Uterus (tissue), 4 donors: Measurements from ENCODE around the gene NCSTN. TPM values are rescaled to one million over a fixed set of nuclear protein-coding genes. Genes with fewer than 3 reads are reported as not detected.
A peak's percentile ranks its signal among the peaks of the same experiment; 100 is the strongest.

Experiments
- DNase-seq, 2 donors: peaks; one replicate each; pipeline ENCODE4 v3.0.0-alpha.2; 2019 to 2020
- H3K27ac ChIP-seq, 2 donors: fragments of 200-600 bp; sonication (generic); 1 replicate in 1 of 2; 2 replicates in 1 of 2; pipeline ENCODE4 v1.5.1; 2016 to 2018
- H3K27me3 ChIP-seq, 2 donors: fragments of 200-600 bp; sonication (generic); one replicate each; pipeline ENCODE4 v1.5.1; 2018 to 2019; ENCODE audit warnings: control low read depth in 1 of 2
- H3K36me3 ChIP-seq, 2 donors: fragments of 200-600 bp; sonication (generic); one replicate each; pipeline ENCODE4 v1.5.1; 2019; ENCODE audit warnings: control low read depth in 1 of 2
- H3K4me1 ChIP-seq, 2 donors: fragments of 200-600 bp; sonication (generic); one replicate each; pipeline ENCODE4 v1.5.1; 2018 to 2019; ENCODE audit warnings: control low read depth in 1 of 2
- H3K4me3 ChIP-seq, 2 donors: fragments of 200-600 bp; sonication (generic); 1 replicate in 1 of 2; 2 replicates in 1 of 2; pipeline ENCODE4 v1.5.1; 2018 to 2019; ENCODE audit warnings: mild to moderate bottlenecking in 1 of 2
- H3K9me3 ChIP-seq, 2 donors: fragments of 200-600 bp; sonication (generic); one replicate each; pipeline ENCODE4 v1.5.1; 2019; ENCODE audit warnings: control low read depth in 1 of 2
- POLR2A ChIP-seq, 2 donors: fragments of 450-650 bp; IDR thresholded peaks; one replicate each; pipeline ENCODE4 v1.6.1; 2016; ENCODE audit warnings: antibody characterized with exemption in 2 of 2, mild to moderate bottlenecking in 1 of 2, moderate library complexity in 1 of 2
- intact Hi-C: fragments of 100-400 bp; cut with DNase I; formaldehyde crosslinking; loops from one replicate; pipeline ENCODE4 v1.15.1; 2023; ENCODE audit warnings: low total_unique reads
- total RNA-seq, 4 donors: library from RNA; depleted of rRNA in 3 of 4; stranded (reverse); fragments of >200 nt in 3 of 4; gene quantifications; one replicate each; pipeline versions ENCODE4 v1.1.0 to v1.2.4, GENCODE V29; 2014 to 2023
- TF ChIP-seq, protein P1 (sequence below), 4 experiments: fragments of 200-600 bp in 2 of 4; fragments of 450-650 bp in 2 of 4; sonication (generic) in 2 of 4; IDR thresholded peaks; one replicate each; pipeline ENCODE4 v1.5.1; 2016 to 2019; ENCODE audit warnings: antibody characterized with exemption in 4 of 4, mild to moderate bottlenecking in 2 of 4, moderate library complexity in 1 of 4
- donor health status: DM: yes; HTN: yes; CAD: no.

Gene NCSTN
- total RNA-seq, 4 donors from 2014 or later, result 18.2 to 69.1 (median 56.4) TPM

- Histone ChIP-seq H3K9me3 (no peaks in the 10 kb centered on the region), H3K27me3 (no peaks in the 10 kb centered on the region), H3K36me3 (no peaks in the 10 kb centered on the region), H3K4me3 (peak overlapping the region in 1 of 2 donors; percentile 81), H3K27ac (peak overlapping the region in 1 of 2 donors; percentile 96), H3K4me1 (peaks cover 0 to 6% of the 10 kb centered on the region in 2 donors)
- TF ChIP-seq POLR2A (IDR thresholded peaks at IDR 0.05), result no peak
- TF ChIP-seq, protein P1, sequence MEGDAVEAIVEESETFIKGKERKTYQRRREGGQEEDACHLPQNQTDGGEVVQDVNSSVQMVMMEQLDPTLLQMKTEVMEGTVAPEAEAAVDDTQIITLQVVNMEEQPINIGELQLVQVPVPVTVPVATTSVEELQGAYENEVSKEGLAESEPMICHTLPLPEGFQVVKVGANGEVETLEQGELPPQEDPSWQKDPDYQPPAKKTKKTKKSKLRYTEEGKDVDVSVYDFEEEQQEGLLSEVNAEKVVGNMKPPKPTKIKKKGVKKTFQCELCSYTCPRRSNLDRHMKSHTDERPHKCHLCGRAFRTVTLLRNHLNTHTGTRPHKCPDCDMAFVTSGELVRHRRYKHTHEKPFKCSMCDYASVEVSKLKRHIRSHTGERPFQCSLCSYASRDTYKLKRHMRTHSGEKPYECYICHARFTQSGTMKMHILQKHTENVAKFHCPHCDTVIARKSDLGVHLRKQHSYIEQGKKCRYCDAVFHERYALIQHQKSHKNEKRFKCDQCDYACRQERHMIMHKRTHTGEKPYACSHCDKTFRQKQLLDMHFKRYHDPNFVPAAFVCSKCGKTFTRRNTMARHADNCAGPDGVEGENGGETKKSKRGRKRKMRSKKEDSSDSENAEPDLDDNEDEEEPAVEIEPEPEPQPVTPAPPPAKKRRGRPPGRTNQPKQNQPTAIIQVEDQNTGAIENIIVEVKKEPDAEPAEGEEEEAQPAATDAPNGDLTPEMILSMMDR (IDR thresholded peaks at IDR 0.05), result no peak
- intact Hi-C loops, result no loop called here
- DNase-seq, result no peak
Observed at GRCh38 chr1:160344241-160344640, 1.1 kb downstream of the NCSTN start.

DNA sequence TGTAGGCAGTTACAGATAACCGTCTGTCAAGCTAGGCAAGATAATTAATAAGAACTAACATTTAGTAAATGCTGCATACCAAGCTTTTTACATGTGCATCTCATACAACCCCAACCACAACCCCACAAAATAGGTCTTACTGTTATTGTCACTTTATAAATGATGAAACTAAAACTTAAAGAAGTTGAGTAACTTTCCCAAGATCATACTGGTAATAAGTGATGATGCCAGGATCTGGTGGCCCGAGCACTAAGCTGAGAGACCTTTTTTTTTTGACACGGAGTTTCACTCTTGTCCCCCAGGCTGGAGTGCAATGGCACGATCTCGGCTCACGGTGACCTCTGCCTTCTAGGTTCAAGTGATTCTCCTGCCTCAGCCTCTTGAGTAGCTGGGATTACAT is 1.8 kb downstream of the NCSTN start:
- H3K9me3 ChIP-seq, result no peaks in the 10 kb centered on the region
- TF ChIP-seq, protein P1 (IDR thresholded peaks at IDR 0.05), result no peak
- no peak for TF ChIP-seq POLR2A (IDR thresholded peaks at IDR 0.05)
- peaks cover 0 to 6% of the 10 kb centered on the region in 2 donors for H3K4me1 ChIP-seq
- DNase-seq, result no peak
- H3K27me3 ChIP-seq, result no peaks in the 10 kb centered on the region
- intact Hi-C loops, result no loop called here
- no peak overlapping the region for H3K27ac ChIP-seq
- H3K36me3 ChIP-seq, result no peaks in the 10 kb centered on the region
- no peak overlapping the region for H3K4me3 ChIP-seq

DNA sequence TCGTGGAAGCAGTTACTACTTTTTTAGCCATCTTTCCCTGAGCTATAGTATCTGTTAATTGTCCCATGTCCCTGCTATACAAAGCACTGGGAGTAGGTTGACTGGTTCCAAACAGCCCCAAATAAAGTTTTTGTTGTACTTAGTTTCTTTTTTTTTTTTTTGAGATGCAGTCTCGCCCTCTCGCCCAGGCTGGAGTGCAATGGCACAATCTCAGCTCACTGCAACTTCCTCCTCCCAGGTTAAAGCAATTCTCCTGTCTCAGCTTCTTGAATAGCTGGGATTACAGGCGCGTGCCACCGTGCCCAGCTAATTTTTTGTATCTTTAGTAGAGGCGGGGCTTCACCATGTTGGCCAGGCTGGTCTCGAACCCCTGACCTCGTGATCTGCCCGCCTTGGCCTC is 3.3 kb downstream of the NCSTN start:
- DNase-seq, result no peak
- Histone ChIP-seq H3K27me3 (no peaks in the 10 kb centered on the region), H3K4me1 (peaks cover 0 to under 1% of the 10 kb centered on the region in 2 donors), H3K36me3 (no peaks in the 10 kb centered on the region), H3K27ac (no peak overlapping the region), H3K4me3 (no peak overlapping the region), H3K9me3 (no peaks in the 10 kb centered on the region)
- intact Hi-C loops, result no loop called here
- no peak for TF ChIP-seq POLR2A (IDR thresholded peaks at IDR 0.05)
- TF ChIP-seq, protein P1 (IDR thresholded peaks at IDR 0.05), result no peak

DNA sequence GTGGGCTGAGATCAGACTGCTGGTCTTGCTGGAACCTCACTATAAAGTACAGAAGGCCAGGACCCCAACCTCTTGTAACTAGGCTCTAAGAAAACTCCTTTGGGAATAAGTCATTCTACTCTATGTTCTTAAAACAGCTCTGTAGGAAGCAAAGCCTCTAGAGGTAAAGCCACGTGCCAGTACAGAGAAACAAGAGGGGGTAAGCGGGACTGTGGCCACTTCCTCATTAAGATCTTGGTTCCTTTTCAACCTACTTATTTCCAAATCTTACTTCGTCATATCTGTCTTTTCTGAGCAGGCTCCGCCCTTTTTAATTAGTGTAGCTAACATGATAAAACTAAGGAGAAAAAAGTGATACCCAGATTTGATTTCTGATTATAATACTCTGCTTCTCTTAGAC is 3.8 kb downstream of the NCSTN start:
- H3K4me1 ChIP-seq, result no peaks in the 10 kb centered on the region
- H3K27ac ChIP-seq, result no peak overlapping the region
- H3K9me3 ChIP-seq, result no peaks in the 10 kb centered on the region
- no peak for DNase-seq
- no peaks in the 10 kb centered on the region for H3K27me3 ChIP-seq
- TF ChIP-seq POLR2A (IDR thresholded peaks at IDR 0.05), result no peak
- TF ChIP-seq, protein P1 (IDR thresholded peaks at IDR 0.05), result no peak
- no peak overlapping the region for H3K4me3 ChIP-seq
- intact Hi-C loops, result no loop called here
- H3K36me3 ChIP-seq, result no peaks in the 10 kb centered on the region

DNA sequence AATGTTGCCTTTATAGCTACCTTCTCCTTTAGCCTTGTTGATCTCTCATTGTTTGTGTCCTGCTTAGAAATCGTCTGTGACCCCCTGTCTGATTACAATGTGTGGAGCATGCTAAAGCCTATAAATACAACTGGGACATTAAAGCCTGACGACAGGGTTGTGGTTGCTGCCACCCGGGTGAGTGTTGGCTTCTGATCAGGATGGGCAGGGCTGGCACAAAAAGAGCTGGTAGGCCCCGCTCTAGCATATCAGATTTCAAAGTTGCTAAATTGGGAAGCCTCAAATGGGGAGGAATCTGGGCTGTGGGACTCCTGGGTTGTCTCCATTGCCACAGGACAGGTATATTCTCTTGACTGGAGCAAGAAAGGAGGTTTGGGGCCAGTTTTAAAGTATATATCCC is 8.4 kb downstream of the NCSTN start:
- H3K27ac ChIP-seq, result no peak overlapping the region
- H3K27me3 ChIP-seq, result no peaks in the 10 kb centered on the region
- H3K4me3 ChIP-seq, result no peak overlapping the region
- H3K36me3 ChIP-seq, result no peaks in the 10 kb centered on the region
- DNase-seq, result no peak
- no peaks in the 10 kb centered on the region for H3K4me1 ChIP-seq
- intact Hi-C loops, result no loop called here
- no peaks in the 10 kb centered on the region for H3K9me3 ChIP-seq
- TF ChIP-seq POLR2A (IDR thresholded peaks at IDR 0.05), result no peak
- TF ChIP-seq, protein P1 (IDR thresholded peaks at IDR 0.05), result no peak
